Urinary bladder (tissue), 4 donors: ENCODE results near the gene GMPR. TPM values are rescaled to one million over a fixed set of nuclear protein-coding genes. Genes with fewer than 3 reads are reported as not detected.

Experiments used
- DNase-seq: peaks from one replicate; pipeline ENCODE4 v3.0.0-alpha.2; 2015; ENCODE audit errors: extremely low spot score
- H3K27ac ChIP-seq: one replicate; pipeline ENCODE4 v1.5.1; 2013; ENCODE audit warnings: low read depth, mild to moderate bottlenecking, moderate library complexity
- H3K36me3 ChIP-seq: one replicate; pipeline ENCODE4 v1.6.1; 2013; ENCODE audit warnings: mild to moderate bottlenecking, moderate library complexity; ENCODE audit not compliant: insufficient read depth
- H3K4me1 ChIP-seq: one replicate; pipeline ENCODE4 v1.6.1; 2013; ENCODE audit warnings: mild to moderate bottlenecking, moderate library complexity; ENCODE audit not compliant: insufficient read depth
- H3K4me3 ChIP-seq: one replicate; pipeline ENCODE4 v1.5.1; 2013; ENCODE audit warnings: low read depth, low read length
- WGBS: extraction: QIAGEN DNeasy Blood & Tissue Kit; methylation state at CpG from one replicate; pipeline ENCODE4 v1.1.7; 2013; 5-methylcytosine and 5-hydroxymethylcytosine counted together
- polyA plus RNA-seq: library from polyadenylated mRNA; stranded (reverse); fragments of 200-250 nt; gene quantifications from one replicate; pipeline ENCODE4 v1.2.3, GENCODE V29; 2013
- total RNA-seq: library from RNA; depleted of rRNA; stranded (reverse); fragments of >200 nt; gene quantifications from one replicate; pipeline ENCODE4 v1.2.3, GENCODE V29; 2014
- donor health status: healthy with polysubstance abuse.
- donor health status: healthy.

The GMPR gene
- total RNA-seq (4.5 TPM), polyA plus RNA-seq (5.4 TPM)

DNA sequence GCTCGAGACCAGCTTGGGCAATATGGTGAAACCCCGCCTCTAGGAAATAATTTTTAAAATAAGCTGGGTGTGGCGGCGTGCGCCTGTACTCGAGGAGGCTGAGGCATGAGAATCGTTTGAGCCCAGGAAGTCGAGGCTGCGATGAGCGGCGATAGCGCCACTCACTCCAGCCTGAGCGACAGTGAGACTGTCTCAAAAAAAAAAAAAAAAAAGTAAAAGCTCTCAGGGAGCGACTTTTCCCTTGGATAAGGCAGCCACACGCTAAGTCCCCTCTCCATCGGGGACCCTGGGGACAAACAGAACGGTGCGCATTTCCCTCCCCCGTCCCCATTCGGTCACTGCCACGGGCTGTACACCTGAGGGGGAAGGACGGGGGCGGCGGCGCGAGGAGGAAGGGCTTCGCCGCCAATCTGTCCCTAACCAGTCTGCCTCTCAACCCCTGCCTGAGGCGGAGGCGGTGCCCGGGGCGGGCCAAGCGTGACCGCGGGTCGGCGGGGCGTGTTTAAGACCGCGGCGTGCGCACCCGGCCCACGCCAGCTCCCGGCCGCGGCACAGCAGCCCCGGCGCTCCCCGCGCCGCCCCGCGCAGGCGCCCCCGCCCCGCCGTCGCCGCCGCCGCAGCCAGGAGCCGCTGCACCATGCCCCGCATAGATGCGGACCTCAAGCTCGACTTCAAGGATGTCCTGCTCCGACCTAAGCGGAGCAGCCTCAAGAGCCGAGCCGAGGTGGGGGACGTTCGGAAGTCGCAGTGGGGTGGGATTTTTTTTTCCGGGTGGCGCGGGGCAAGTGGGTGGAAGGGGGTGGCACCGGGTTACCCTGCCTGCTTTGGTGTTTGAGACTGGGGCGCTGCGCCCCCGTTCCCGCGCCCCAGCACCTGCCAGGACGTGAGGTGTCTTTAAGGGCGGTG lies at the start of gene GMPR:
Gene GMPR (plus strand): TSS at position 531 of the 906 bp plus-strand sequence. CDS start 107 bp downstream, at position 638.
- 10% methylated on average over 84 of the region's 84 CpGs for WGBS
- DNase-seq: no peak
- no peaks in the 10 kb centered on the region for H3K36me3 ChIP-seq
- H3K27ac ChIP-seq: no peak within 1 kb of the TSS
- no peaks in the 10 kb centered on the region for H3K4me1 ChIP-seq
- peak within 1 kb of the TSS; percentile 72 for H3K4me3 ChIP-seq

DNA sequence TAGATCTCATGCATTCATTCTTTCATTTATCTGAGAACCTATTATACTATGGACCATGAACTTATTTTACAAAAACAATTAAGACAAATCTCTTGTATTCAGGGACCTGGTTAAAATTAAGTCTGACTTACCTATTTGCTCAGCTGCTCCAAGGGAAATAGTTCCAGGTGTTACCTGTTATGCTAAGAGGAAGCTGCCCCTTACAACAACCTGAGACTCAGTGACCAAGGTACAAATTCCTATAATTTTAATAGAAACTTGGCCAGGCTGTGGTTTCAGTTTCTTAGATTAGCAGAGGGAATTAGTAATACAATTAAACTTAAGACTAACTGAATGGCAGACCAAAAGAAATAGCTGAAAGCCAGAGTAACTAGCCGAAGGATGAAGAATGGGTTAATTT lies 48.2 kb upstream of the GMPR start:
- no peak for DNase-seq
- H3K4me3 ChIP-seq: no peak overlapping the region
- no peak overlapping the region for H3K27ac ChIP-seq
- H3K4me1 ChIP-seq: no peaks in the 10 kb centered on the region
- H3K36me3 ChIP-seq: no peaks in the 10 kb centered on the region
- 68% methylated on average over 1 of the region's 1 CpG for WGBS

DNA sequence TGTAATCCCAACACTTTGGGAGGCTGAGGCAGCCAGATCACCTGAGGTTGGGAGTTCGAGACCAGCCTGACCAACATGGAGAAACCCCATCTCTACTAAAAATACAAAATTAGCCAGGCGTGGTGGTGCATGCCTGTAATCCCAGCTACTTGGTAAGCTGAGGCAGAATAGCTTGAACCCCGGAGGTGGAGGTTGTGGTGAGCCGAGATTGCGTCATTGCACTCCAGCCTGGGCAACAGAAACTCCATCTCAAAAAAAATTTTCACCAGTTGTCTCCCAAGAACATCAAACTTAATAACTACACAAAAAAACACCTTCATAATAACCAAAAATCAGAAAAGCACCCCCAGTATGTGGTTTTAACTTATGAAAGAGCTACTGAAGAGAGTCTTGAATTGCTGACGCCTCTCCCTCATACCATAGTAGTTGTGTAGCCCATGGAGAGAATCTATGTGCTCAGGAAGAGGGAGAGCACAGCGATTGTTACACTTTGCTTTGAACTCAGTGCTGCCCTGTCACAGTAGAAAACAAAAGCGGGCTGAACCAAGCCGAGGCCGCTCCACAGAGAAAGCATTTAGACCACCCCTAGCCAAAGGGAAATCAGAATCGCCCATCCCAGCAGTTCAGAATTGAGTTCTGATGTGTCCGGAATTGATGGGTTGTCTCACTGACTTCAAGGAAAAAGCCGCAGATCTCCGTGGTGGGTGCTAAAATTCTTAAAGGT lies 42.0 kb upstream of the GMPR start:
- WGBS: 85% methylated on average over 14 of the region's 14 CpGs
- DNase-seq: no peak
- Histone ChIP-seq H3K4me3 (no peak overlapping the region), H3K4me1 (no peaks in the 10 kb centered on the region), H3K36me3 (no peaks in the 10 kb centered on the region), H3K27ac (no peak overlapping the region)

DNA sequence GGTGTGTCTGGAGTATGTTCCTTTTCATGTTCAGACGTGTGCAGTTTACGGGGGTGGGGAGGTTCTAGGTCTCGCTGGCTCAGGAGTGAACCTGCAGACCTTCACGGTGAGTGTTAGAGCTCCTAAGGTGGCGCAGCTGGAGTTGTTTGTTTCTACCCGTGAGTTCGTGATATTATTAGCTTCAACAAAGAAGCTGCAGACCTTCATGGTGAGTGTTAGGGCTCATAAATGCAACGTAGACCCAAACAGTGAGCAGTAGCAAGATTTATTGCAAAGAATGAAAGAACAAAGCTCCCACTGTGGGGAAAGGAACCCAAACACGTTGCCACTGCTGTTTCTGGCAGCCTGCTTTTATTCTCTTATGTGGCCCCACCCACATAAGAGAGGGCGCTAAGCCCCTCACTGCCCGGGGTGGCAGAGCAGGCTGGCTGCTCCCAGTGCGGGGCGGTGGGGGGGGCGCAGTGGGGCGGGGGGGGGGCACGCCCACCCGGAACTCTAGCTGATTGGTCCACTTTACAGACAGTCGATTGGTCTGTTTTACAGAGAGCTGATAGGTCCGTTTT lies 41.3 kb upstream of the GMPR start:
- Histone ChIP-seq H3K27ac (no peak overlapping the region), H3K4me1 (no peaks in the 10 kb centered on the region), H3K4me3 (no peak overlapping the region), H3K36me3 (no peaks in the 10 kb centered on the region)
- 70% methylated on average over 19 of the region's 19 CpGs for WGBS
- DNase-seq: no peak

DNA sequence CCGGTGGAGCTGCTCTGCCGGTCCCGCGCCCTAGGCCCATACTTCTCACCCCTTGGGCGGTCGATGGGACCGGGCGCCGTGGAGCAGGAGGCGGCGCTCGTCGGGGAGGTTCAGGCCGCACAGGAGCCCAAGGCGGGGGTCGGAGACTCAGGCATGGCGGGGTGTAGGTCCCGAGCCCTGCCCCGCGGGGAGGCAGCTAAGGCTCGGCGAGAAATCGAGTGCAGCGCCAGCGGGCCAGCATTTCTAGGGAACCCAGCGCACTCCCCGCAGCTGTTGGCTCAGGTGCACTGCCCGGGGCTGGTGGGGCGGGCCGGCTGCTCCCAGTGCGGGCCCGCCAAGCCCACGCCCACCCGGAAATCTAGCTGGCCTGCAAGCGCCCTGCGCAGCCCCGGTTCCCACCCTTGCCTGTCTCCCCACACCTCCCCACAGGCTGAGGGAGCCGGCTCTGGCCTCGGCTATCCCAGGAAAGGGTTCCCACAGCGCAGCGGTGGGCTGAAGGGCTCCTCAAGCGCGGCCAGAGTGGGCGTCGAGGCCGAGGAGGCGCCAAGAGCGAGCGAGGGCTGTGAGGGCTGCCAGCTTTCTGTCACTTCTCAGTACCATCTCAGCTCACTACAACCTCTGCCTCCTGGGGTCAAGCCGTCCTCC lies 40.2 kb upstream of the GMPR start:
- Histone ChIP-seq H3K27ac (no peak overlapping the region), H3K36me3 (no peaks in the 10 kb centered on the region), H3K4me3 (no peak overlapping the region), H3K4me1 (no peaks in the 10 kb centered on the region)
- DNase-seq: no peak
- 92% methylated on average over 50 of the region's 50 CpGs for WGBS

DNA sequence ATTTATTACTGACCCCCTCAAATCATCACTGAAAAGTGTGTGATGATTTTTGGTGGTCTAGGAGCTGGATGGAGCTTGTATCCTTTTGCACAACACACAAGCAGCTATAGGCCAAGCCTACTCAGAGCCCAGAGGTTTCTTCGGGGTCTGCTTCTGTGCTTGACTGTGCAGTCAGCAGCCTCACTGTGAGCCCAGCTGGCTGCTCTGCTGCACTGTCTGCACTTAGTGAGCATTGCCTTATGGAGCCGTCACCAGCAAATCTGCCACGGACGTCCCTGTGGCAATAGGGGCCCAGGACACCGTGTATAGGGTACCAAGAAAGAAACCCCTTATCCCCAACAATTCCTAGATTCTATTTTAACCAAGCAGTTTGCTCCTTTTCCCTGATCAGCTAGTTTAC lies 38.6 kb upstream of the GMPR start:
- Histone ChIP-seq H3K4me1 (no peaks in the 10 kb centered on the region), H3K4me3 (no peak overlapping the region), H3K27ac (no peak overlapping the region), H3K36me3 (no peaks in the 10 kb centered on the region)
- WGBS: 42% methylated on average over 5 of the region's 5 CpGs
- no peak for DNase-seq

DNA sequence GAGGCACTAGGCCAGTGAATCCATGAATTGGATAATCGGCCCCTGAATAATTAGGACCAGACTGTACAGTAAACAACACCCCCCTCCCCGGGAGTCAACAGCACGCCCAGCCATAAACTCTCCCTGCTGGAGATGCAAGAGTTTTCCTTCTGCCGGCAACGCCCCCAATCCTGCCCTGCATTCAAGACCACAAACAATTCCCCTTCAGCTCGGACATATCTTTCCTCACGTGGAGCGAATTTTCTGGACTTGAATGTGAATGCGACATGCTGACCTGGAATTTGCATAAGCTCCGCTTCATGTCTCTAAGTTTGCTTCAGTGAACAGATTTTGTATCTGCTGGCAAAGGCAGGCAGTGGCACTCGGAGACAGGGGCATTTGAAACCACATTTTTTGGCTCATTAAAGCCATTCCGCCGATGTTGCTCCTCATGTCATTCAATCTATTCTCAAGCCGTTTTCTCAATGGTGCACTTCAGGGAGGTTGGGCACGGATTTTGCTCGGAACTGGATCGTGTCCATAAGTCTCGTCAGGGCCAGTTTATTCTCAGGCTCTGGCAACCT lies 38.0 kb upstream of the GMPR start:
- 36% methylated on average over 18 of the region's 18 CpGs for WGBS
- no peak overlapping the region for H3K27ac ChIP-seq
- no peaks in the 10 kb centered on the region for H3K4me1 ChIP-seq
- no peaks in the 10 kb centered on the region for H3K36me3 ChIP-seq
- peak overlapping the region; percentile 11 for H3K4me3 ChIP-seq
- no peak for DNase-seq

DNA sequence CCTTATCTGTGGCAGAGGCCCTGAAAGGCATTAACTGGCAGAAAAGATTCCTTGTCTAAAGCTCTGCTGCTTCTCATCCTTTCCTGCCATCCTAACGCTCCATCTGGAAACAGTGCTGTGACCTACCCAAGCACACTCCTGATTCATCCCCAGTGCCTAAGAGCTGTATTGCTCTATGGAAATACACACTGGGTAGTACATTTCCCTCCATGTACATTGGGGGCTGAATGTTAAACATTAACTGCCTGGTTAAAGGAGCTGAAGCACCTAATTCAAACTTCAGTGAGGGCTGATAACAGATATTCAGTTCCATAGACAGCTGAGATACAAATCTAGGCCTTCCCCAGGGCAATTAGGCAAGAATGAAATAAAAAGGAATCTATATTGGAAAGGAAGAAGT lies 36.7 kb upstream of the GMPR start:
- no peak overlapping the region for H3K27ac ChIP-seq

DNA sequence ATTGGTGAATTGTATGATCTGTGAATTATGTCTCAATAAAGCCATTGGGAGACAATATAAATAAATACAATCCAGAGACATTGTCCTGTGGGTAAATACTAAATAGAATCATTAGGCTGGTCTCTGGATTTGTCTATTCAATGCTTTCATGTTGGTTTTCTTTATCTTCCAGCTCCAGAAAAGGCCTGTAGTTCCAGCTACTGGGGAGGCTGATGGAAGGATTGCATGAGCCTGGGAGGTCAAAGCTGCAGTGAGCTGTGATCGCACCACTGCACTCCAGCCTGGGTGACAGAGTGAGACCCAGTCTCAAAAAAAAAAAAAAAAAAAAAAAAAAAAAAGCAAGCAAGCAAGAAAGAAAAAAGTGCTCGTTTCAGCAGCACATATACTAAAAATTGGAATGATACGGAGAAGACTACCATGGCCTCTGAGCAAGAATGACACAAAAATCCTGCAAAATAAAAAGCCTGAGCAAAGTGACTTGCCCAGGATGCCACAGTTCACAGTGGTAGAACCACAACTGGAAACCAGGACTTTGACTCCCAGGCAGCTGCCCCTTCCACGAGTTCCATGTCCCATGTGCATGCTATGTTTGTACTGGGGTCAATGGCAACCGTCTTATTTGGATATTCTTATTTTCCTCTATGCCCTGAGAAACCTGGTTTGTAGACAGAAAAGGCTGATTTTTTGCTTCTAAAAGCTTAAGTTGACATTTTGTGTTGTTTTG lies 33.6 kb upstream of the GMPR start:
- H3K36me3 ChIP-seq: no peaks in the 10 kb centered on the region
- 84% methylated on average over 5 of the region's 5 CpGs for WGBS
- H3K4me3 ChIP-seq: no peak overlapping the region
- no peaks in the 10 kb centered on the region for H3K4me1 ChIP-seq
- H3K27ac ChIP-seq: no peak overlapping the region
- DNase-seq: no peak

More for the DNA sequence above, 36.7 kb upstream of the GMPR start:
- H3K4me1 ChIP-seq: no peaks in the 10 kb centered on the region
- H3K36me3 ChIP-seq: no peaks in the 10 kb centered on the region
- no peak for DNase-seq
- WGBS: 98% methylated on average over 1 of the region's 1 CpG
- H3K4me3 ChIP-seq: no peak overlapping the region

DNA sequence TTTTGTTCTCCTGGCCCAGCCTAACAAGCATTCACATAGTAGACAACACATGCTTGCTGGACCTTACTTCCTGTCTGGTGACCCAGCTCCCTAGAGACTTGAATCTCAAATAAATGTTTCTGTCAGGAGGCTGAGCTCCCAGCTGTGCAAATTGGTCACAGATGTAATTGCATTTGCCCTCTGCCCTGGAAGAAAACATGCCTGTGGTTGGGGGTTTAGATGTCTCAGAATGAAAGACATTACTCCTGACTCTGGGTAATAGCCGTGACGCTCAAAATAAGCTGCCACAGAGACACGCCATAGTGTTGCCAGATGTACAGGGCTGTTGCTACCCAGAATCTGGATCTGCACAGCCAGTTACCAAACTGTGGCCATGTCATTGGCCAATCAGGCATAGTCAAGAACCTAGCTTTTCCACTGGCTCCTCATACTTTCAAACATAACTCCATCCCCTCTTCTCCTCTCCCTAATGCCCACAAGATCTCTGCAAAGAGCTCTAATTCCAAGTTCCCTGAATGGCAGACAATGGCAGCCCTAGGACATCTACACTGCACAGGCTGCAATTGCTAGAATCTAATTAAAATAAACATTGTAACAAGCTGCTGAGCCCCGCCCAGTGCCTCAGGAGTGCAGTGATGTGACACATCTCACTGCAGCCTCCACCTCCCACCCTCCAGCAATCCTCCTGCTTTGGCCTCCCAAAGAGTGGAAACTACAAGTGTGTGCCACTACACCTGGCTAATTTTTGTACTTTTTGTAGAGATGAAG lies 32.8 kb upstream of the GMPR start:
- DNase-seq: no peak
- Histone ChIP-seq H3K36me3 (no peaks in the 10 kb centered on the region), H3K27ac (no peak overlapping the region), H3K4me1 (no peaks in the 10 kb centered on the region), H3K4me3 (no peak overlapping the region)
- 84% methylated on average over 4 of the region's 4 CpGs for WGBS

DNA sequence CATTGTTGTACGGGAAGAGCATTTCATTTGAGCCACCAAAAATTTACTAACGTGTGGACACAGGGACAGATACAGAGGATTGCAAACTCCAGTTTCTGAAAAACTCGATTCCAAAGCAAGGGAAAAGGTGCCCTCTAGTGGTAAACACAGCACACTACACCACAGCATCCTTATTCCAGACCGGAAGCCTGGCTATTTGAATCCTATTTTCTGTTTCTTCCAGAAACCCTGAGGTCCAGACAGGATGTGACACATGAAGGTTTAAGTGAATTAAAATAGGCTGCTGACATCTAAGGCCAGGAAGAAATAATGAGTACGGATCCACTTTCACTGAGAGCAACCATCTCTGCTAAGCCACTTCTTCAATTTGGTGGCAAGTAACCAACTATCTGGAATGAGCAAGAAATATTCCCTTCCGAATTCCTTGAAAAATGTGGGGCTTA lies 31.8 kb upstream of the GMPR start:
- Histone ChIP-seq H3K4me1 (no peaks in the 10 kb centered on the region), H3K36me3 (no peaks in the 10 kb centered on the region), H3K27ac (no peak overlapping the region), H3K4me3 (no peak overlapping the region)
- 5% methylated on average over 6 of the region's 6 CpGs for WGBS
- DNase-seq: no peak

DNA sequence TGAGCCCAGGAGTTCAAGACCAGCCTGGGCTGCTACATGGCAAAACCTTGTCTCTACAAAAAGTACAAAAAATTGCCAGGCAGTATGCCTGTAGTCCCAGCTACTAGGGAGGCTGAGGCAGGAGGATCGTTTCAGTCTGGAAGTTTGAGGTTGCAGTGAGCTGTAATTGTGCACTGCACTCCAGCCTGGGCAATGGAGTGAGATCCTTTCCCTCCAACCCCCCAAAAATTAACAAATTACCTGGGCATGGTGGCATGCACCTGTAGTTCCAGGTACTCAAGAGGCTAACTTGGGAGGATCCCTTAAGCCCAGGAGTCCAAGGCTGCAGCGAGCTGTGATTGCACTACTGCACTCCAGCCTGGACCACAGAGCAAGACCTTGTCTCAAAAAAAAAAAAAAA lies 29.4 kb upstream of the GMPR start:
- no peaks in the 10 kb centered on the region for H3K36me3 ChIP-seq
- 75% methylated on average over 2 of the region's 2 CpGs for WGBS
- H3K27ac ChIP-seq: no peak overlapping the region
- DNase-seq: no peak
- H3K4me1 ChIP-seq: no peaks in the 10 kb centered on the region
- no peak overlapping the region for H3K4me3 ChIP-seq
